ENCODE data around the gene DNM3. TPM values are rescaled to one million over a fixed set of nuclear protein-coding genes. Genes with fewer than 3 reads are reported as not detected.

DNM3 gene
- total and polyA plus RNA-seq, 2 donors (not counting 3 experiments of a cell fraction or from before 2014, with no cell fraction given), result 1.4 to 2.5 TPM

DNA sequence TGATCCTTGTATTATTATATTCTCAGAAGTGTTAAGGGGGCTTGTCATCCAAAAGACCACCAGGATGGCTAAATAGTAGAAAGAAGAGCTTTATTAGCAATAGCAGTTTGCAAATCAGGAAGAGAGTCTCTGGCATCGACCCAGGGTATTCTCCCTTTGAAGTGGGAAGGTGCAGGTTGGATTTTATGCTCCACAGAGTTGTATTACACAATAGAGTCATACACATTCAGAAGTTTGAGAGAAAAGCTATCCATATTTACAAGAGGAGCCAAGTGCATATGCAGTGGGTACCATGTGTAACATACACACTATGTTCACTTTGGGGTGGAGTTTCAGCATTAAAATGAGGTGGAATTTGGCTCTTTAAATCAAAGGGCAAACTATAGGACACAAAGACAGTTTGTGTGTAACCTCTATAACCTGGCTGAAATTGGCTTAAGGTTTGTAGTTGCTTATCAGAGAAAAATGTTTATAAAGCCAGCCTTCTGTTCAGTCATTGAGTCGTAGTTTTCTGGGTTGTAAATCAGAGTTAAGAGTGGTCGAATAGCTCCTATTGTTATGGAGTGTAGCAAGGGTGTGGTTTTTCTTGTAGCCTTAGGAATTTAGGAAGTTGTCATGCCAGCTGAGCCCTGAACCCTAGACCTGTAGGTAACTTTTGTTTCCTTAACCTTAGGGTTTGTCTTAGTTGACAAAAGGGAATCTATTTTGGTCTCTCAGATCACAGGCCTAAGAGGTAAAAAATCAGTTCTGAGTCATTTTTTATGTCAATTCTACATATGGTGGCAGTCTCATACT is 125.3 kb downstream of the DNM3 start:
- TF ChIP-seq JUN (IDR thresholded peaks at IDR 0.05; ENCODE audit: borderline replicate concordance, insufficient read depth, insufficient read length, low read depth) (peak; percentile 18), POLR2A (IDR thresholded peaks at IDR 0.05; ENCODE audit: low read depth, low read length) (no peak)
- H3K9me1 ChIP-seq (replicated peaks; ENCODE audit: control insufficient read depth, extremely low read depth, insufficient read depth, low read length), result no peaks in the 10 kb centered on the region
- no peaks in the 10 kb centered on the region for H3K9me3 ChIP-seq (replicated peaks; ENCODE audit: control insufficient read depth, insufficient read depth, low read length)
- peaks cover 14% of the 10 kb centered on the region for H3K4me1 ChIP-seq (ENCODE audit: control insufficient read depth, extremely low read depth, insufficient read depth, low read length)
- no peak overlapping the region for H2AFZ ChIP-seq (ENCODE audit: low read depth, low read length)
- dilution Hi-C loops (cut with MboI; ENCODE audit: extremely low pct_ligation_motif_present, low sequenced_read_pairs) (no loop called here), intact Hi-C loops (cut with micrococcal nuclease) (no loop called here)
- ChIA-PET POLR2A (no interaction called here), CTCF (interaction anchor here (0.5 to 3.3 kb wide), 6 partner anchors 17 to 322 kb away, joined by 3 to 17 read pairs (median 4); no protein-coding TSS in a partner anchor)
- H3K79me2 ChIP-seq (ENCODE audit: control insufficient read depth, insufficient read depth, low read length), result no peaks in the 10 kb centered on the region
- H3K36me3 ChIP-seq (ENCODE audit: control insufficient read depth in 2 of 2, extremely low read depth in 1 of 2, insufficient read depth in 2 of 2, low read length in 2 of 2), result no peaks in the 10 kb centered on the region
- no peaks in the 10 kb centered on the region for H4K20me1 ChIP-seq (replicated peaks; ENCODE audit: control insufficient read depth, extremely low read depth, insufficient read depth, low read length)
- H3K9ac ChIP-seq (replicated peaks; ENCODE audit: extremely low read depth, insufficient read depth, low read length), result no peak overlapping the region
- H3K4me3 ChIP-seq (replicated peaks in 1 of 3; ENCODE audit: insufficient read depth in 1 of 3, low read depth in 1 of 3, low read length in 3 of 3), result no peak overlapping the region
- DNase-seq (ENCODE audit: low read depth, low spot score) (peak; percentile 65), FAIRE-seq (peak; percentile 48)
- H3K27ac ChIP-seq (ENCODE audit: insufficient read depth, low read depth, low read length), result peak overlapping the region; percentile 19
- BruUV-seq (replicated peaks), result no TSS peak
- H3K27me3 ChIP-seq (ENCODE audit: control insufficient read depth in 2 of 2, insufficient read depth in 2 of 2, low read length in 2 of 2), result no peaks in the 10 kb centered on the region
- peak overlapping the region; percentile 13 for H3K4me2 ChIP-seq (ENCODE audit: insufficient read depth, low read length)

DNA sequence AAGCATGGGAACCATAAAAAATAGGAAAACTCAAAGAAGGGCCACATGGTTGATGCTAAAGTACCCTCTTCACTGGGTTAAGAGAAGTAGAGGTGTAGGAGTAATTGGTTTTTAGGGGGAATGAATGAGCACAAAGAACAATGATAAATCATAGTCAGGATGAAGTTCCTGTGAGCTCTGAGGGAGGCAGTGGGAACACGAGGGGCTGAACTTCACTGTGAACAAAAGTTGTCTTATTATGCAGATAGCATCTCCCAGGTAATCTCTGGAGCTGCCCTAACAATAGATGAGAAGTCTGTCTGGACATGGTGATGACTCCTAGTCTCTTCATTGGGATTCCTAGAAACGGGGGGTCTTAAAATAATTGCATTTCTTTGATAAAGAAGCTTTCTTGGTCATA is 127.9 kb downstream of the DNM3 start:
- POLR2A ChIA-PET, result no interaction called here
- no peak overlapping the region for H2AFZ ChIP-seq (ENCODE audit: low read depth, low read length)
- H3K9ac ChIP-seq (replicated peaks; ENCODE audit: extremely low read depth, insufficient read depth, low read length), result no peak overlapping the region
- CTCF ChIA-PET, result interaction anchor here (1.0 to 3.3 kb wide), 2 partner anchors 168 to 325 kb away, joined by 4 to 17 read pairs; no protein-coding TSS in a partner anchor
- peaks cover 14% of the 10 kb centered on the region for H3K4me1 ChIP-seq (ENCODE audit: control insufficient read depth, extremely low read depth, insufficient read depth, low read length)
- H3K9me1 ChIP-seq (replicated peaks; ENCODE audit: control insufficient read depth, extremely low read depth, insufficient read depth, low read length), result no peaks in the 10 kb centered on the region
- H3K9me3 ChIP-seq (replicated peaks; ENCODE audit: control insufficient read depth, insufficient read depth, low read length), result no peaks in the 10 kb centered on the region
- H3K27ac ChIP-seq (ENCODE audit: insufficient read depth, low read depth, low read length), result no peak overlapping the region
- H4K20me1 ChIP-seq (replicated peaks; ENCODE audit: control insufficient read depth, extremely low read depth, insufficient read depth, low read length), result no peaks in the 10 kb centered on the region
- H3K79me2 ChIP-seq (ENCODE audit: control insufficient read depth, insufficient read depth, low read length), result no peaks in the 10 kb centered on the region
- H3K36me3 ChIP-seq (ENCODE audit: control insufficient read depth in 2 of 2, extremely low read depth in 1 of 2, insufficient read depth in 2 of 2, low read length in 2 of 2), result no peaks in the 10 kb centered on the region
- no peak overlapping the region for H3K4me2 ChIP-seq (ENCODE audit: insufficient read depth, low read length)
- dilution Hi-C loops (cut with MboI; ENCODE audit: extremely low pct_ligation_motif_present, low sequenced_read_pairs), result no loop called here
- H3K4me3 ChIP-seq (replicated peaks in 1 of 3; ENCODE audit: insufficient read depth in 1 of 3, low read depth in 1 of 3, low read length in 3 of 3), result no peak overlapping the region
- H3K27me3 ChIP-seq (ENCODE audit: control insufficient read depth in 2 of 2, insufficient read depth in 2 of 2, low read length in 2 of 2), result no peaks in the 10 kb centered on the region
- BruUV-seq (replicated peaks), result no TSS peak
- intact Hi-C loops (cut with micrococcal nuclease), result no loop called here
- DNase-seq (ENCODE audit: low read depth, low spot score), result no peak
- TF ChIP-seq POLR2AphosphoS5 (IDR thresholded peaks at IDR 0.05; ENCODE audit: insufficient read depth, low read depth, low read length) (no peak), EZH2 (IDR thresholded peaks at IDR 0.05; ENCODE audit: borderline replicate concordance, low read depth, low read length, severe bottlenecking) (no peak), FOS (IDR thresholded peaks at IDR 0.05; ENCODE audit: borderline replicate concordance, insufficient read depth, low read length) (no peak), GATA2 (IDR thresholded peaks at IDR 0.05; ENCODE audit: insufficient read depth, insufficient read length, low read depth, low read length) (no peak)
- FAIRE-seq, result no peak
